Loucy (cell line): ENCODE data around the gene STX7.

Experiments
- H2AFZ ChIP-seq: fragments of 200-600 bp; sonication (generic); 2 replicates; pipeline ENCODE4 v1.6.0; 2016; ENCODE audit warnings: antibody characterized with exemption, mild to moderate bottlenecking, low read length, moderate library complexity
- H3F3A ChIP-seq: fragments of 200-600 bp; 2 replicates; pipeline ENCODE4 v1.6.0; 2016; ENCODE audit warnings: antibody characterized with exemption, low read depth, mild to moderate bottlenecking
- H3K27me3 ChIP-seq: fragments of 200-600 bp; sonication (generic); 2 replicates; pipeline ENCODE4 v1.6.1; 2014; ENCODE audit warnings: low read length, mild to moderate bottlenecking; ENCODE audit not compliant: insufficient read depth, poor library complexity, severe bottlenecking
- H3K36me3 ChIP-seq: fragments of 200-600 bp; sonication (generic); 2 replicates; pipeline ENCODE4 v1.6.1; 2016; ENCODE audit warnings: low read length; ENCODE audit not compliant: insufficient read depth
- H3K4me1 ChIP-seq: fragments of 200-600 bp; sonication (generic); 2 replicates; pipeline ENCODE4 v1.5.1; 2014; ENCODE audit warnings: low read length, mild to moderate bottlenecking; ENCODE audit not compliant: insufficient read depth, poor library complexity, severe bottlenecking
- H3K4me2 ChIP-seq: fragments of 200-600 bp; sonication (generic); 2 replicates; pipeline ENCODE4 v1.6.0; 2014; ENCODE audit warnings: antibody characterized with exemption, low read length, low read depth, mild to moderate bottlenecking; ENCODE audit not compliant: poor library complexity, severe bottlenecking
- H3K4me3 ChIP-seq: fragments of 200-600 bp; sonication (generic); 2 replicates; pipeline ENCODE4 v1.5.1; 2014; ENCODE audit warnings: low read length, mild to moderate bottlenecking, mixed read lengths; ENCODE audit not compliant: poor library complexity, severe bottlenecking
- H3K79me2 ChIP-seq: fragments of 200-600 bp; sonication (generic); 2 replicates; pipeline ENCODE4 v1.6.1; 2014; ENCODE audit warnings: low read length; ENCODE audit not compliant: insufficient read depth
- H3K9ac ChIP-seq: fragments of 200-600 bp; sonication (generic); 2 replicates; pipeline ENCODE4 v1.6.0; 2014; ENCODE audit warnings: mild to moderate bottlenecking, low read depth, low read length, moderate library complexity; ENCODE audit not compliant: poor library complexity, severe bottlenecking
- H3K9me2 ChIP-seq: fragments of 200-600 bp; sonication (generic); replicated peaks from 2 replicates; pipeline ENCODE4 v1.6.1; 2016; ENCODE audit warnings: low read depth, low read length, mixed read lengths
- H3K9me3 ChIP-seq: fragments of 200-600 bp; sonication (generic); 2 replicates; pipeline ENCODE4 v1.6.1; 2014; ENCODE audit warnings: mild to moderate bottlenecking, antibody characterized with exemption, low read length, low read depth; ENCODE audit not compliant: insufficient read depth
- H4K20me1 ChIP-seq: fragments of 200-600 bp; sonication (generic); 2 replicates; pipeline ENCODE4 v1.6.0; 2014; ENCODE audit warnings: antibody characterized with exemption, low read length, mild to moderate bottlenecking; ENCODE audit not compliant: insufficient read depth, poor library complexity, severe bottlenecking
- EZH2phosphoT487 ChIP-seq: fragments of 200-600 bp; IDR thresholded peaks from 2 replicates; pipeline ENCODE4 v1.6.1; 2018; ENCODE audit warnings: antibody characterized with exemption, mild to moderate bottlenecking, moderate library complexity, borderline replicate concordance
- TF ChIP-seq, protein P1 (sequence below): fragments of 200-600 bp; sonication (generic); conservative IDR thresholded peaks from 2 replicates; pipeline ENCODE4 v1.5.1; 2014; ENCODE audit warnings: mild to moderate bottlenecking, antibody characterized with exemption, low read length

The STX7 gene

GRCh38 chr6:132490478-132491204, 22.3 kb downstream of the STX7 start:
- Histone ChIP-seq H3K36me3 (no peaks in the 10 kb centered on the region), H3K4me1 (no peaks in the 10 kb centered on the region), H3F3A (no peaks in the 10 kb centered on the region), H3K4me3 (no peak overlapping the region), H3K79me2 (no peaks in the 10 kb centered on the region), H3K9me2 (no peaks in the 10 kb centered on the region), H3K9me3 (no peaks in the 10 kb centered on the region), H2AFZ (no peak overlapping the region), H4K20me1 (no peaks in the 10 kb centered on the region), H3K9ac (no peak overlapping the region), H3K4me2 (no peak overlapping the region), H3K27me3 (no peaks in the 10 kb centered on the region)
- no peak for TF ChIP-seq EZH2phosphoT487
- TF ChIP-seq, protein P1, sequence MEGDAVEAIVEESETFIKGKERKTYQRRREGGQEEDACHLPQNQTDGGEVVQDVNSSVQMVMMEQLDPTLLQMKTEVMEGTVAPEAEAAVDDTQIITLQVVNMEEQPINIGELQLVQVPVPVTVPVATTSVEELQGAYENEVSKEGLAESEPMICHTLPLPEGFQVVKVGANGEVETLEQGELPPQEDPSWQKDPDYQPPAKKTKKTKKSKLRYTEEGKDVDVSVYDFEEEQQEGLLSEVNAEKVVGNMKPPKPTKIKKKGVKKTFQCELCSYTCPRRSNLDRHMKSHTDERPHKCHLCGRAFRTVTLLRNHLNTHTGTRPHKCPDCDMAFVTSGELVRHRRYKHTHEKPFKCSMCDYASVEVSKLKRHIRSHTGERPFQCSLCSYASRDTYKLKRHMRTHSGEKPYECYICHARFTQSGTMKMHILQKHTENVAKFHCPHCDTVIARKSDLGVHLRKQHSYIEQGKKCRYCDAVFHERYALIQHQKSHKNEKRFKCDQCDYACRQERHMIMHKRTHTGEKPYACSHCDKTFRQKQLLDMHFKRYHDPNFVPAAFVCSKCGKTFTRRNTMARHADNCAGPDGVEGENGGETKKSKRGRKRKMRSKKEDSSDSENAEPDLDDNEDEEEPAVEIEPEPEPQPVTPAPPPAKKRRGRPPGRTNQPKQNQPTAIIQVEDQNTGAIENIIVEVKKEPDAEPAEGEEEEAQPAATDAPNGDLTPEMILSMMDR: no peak

DNA sequence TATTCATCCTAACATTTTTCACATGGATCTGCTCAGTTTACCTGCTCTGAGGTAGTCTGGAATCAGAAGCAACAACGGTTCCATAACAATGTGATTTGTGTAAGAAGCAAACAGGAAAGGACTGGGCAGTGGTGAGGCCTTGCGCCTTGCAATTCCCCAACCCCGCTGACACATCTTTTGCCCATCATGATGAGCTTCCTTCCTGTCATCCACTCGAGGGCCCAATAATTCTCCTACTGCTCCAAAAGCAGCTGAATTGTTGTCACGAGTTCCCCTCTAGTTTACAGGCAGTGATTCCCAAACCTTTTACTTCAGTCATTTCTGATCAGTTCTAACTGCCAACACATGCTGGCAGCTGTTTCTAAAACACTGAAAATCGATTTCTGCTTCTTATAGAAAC, 22.9 kb downstream of the STX7 start:
- Histone ChIP-seq H3K4me1 (no peaks in the 10 kb centered on the region), H3K27me3 (no peaks in the 10 kb centered on the region), H3K36me3 (no peaks in the 10 kb centered on the region), H3K9ac (no peak overlapping the region), H2AFZ (no peak overlapping the region), H3K4me3 (no peak overlapping the region), H3K9me3 (no peaks in the 10 kb centered on the region), H3K9me2 (no peaks in the 10 kb centered on the region), H3K79me2 (no peaks in the 10 kb centered on the region), H3K4me2 (no peak overlapping the region), H3F3A (no peaks in the 10 kb centered on the region), H4K20me1 (no peaks in the 10 kb centered on the region)
- TF ChIP-seq, protein P1: no peak
- TF ChIP-seq EZH2phosphoT487: no peak

GRCh38 chr6:132489376-132489775, 23.5 kb downstream of the STX7 start:
- H3K27me3 ChIP-seq: no peaks in the 10 kb centered on the region
- no peaks in the 10 kb centered on the region for H3K36me3 ChIP-seq
- no peak overlapping the region for H2AFZ ChIP-seq
- H3K9ac ChIP-seq: no peak overlapping the region
- H3K9me3 ChIP-seq: no peaks in the 10 kb centered on the region
- no peaks in the 10 kb centered on the region for H3F3A ChIP-seq
- H3K9me2 ChIP-seq: no peaks in the 10 kb centered on the region
- no peaks in the 10 kb centered on the region for H3K4me1 ChIP-seq
- no peak overlapping the region for H3K4me3 ChIP-seq
- TF ChIP-seq, protein P1: no peak
- TF ChIP-seq EZH2phosphoT487: no peak
- no peak overlapping the region for H3K4me2 ChIP-seq
- H4K20me1 ChIP-seq: no peaks in the 10 kb centered on the region
- no peaks in the 10 kb centered on the region for H3K79me2 ChIP-seq
